WTC11 (cell line): ENCODE data around the gene RFC5. TPM values are rescaled to one million over a fixed set of nuclear protein-coding genes. Genes with fewer than 3 reads are reported as not detected.

Experiments used
- ATAC-seq: fragments of 200-7000 bp; cut with Tn5 transposase; 2 replicates; pipeline ENCODE4 v1.10.0; 2021; ENCODE audit warnings: mild to moderate bottlenecking, moderate library complexity
- CTCF ChIA-PET: fragments of 300-600 bp; sonication (Branson Sonifier 250); formaldehyde crosslinking; loops from one replicate; lab custom pipeline; 2021; ENCODE audit warnings: antibody characterized with exemption; lab: Charles Lee
- POLR2A ChIA-PET: fragments of 350-600 bp; sonication (Branson Sonifier 250); formaldehyde crosslinking; loops from one replicate; lab custom pipeline; 2021; ENCODE audit warnings: antibody characterized with exemption; lab: Charles Lee
- DNase-seq: peaks from one replicate; pipeline ENCODE4 v3.0.0; 2021; ENCODE audit warnings: low spot score
- H3K27ac Mint-ChIP-seq: 2 replicates; pipeline ENCODE4 v1.8.0; 2021; ENCODE audit warnings: mixed read lengths
- H3K27me3 Mint-ChIP-seq: 2 replicates; pipeline ENCODE4 v1.8.0; 2021; ENCODE audit warnings: low read depth, mild to moderate bottlenecking, moderate library complexity, mixed read lengths
- H3K36me3 Mint-ChIP-seq: 2 replicates; pipeline ENCODE4 v1.8.0; 2021; ENCODE audit warnings: mixed read lengths
- H3K4me1 Mint-ChIP-seq: 2 replicates; pipeline ENCODE4 v1.8.0; 2022; ENCODE audit warnings: mixed read lengths
- H3K4me3 Mint-ChIP-seq: 2 replicates; pipeline ENCODE4 v1.8.0; 2021; ENCODE audit warnings: mild to moderate bottlenecking, moderate library complexity, mixed read lengths
- H3K9me3 Mint-ChIP-seq: 2 replicates; pipeline ENCODE4 v1.8.0; 2021; ENCODE audit warnings: mixed read lengths
- ATF2 ChIP-seq: sonication (generic); formaldehyde crosslinking; IDR thresholded peaks from 2 replicates; pipeline ENCODE4 v1.8.1; 2022; ENCODE audit warnings: low read depth, missing genetic modification reagents, borderline replicate concordance
- ATF3 ChIP-seq: sonication (generic); formaldehyde crosslinking; conservative IDR thresholded peaks from 2 replicates; pipeline ENCODE4 v1.8.1; 2022; ENCODE audit warnings: mild to moderate bottlenecking, missing genetic modification reagents
- ESRRA ChIP-seq: sonication (generic); formaldehyde crosslinking; IDR thresholded peaks from 2 replicates; pipeline ENCODE4 v1.8.1; 2022; ENCODE audit warnings: mild to moderate bottlenecking, missing genetic modification reagents, borderline replicate concordance
- FOXJ3 ChIP-seq: sonication (generic); formaldehyde crosslinking; IDR thresholded peaks from 2 replicates; pipeline ENCODE4 v1.9.0; 2021; ENCODE audit warnings: missing genetic modification reagents, mild to moderate bottlenecking, borderline replicate concordance
- FOXP1 ChIP-seq: sonication (generic); formaldehyde crosslinking; IDR thresholded peaks from 2 replicates; pipeline ENCODE4 v1.8.0; 2022; ENCODE audit warnings: missing genetic modification reagents, mild to moderate bottlenecking, moderate library complexity, borderline replicate concordance
- IRF2 ChIP-seq: sonication (generic); formaldehyde crosslinking; IDR thresholded peaks from 2 replicates; pipeline ENCODE4 v1.8.0; 2022; ENCODE audit warnings: low read depth, missing genetic modification reagents, borderline replicate concordance
- MYBL2 ChIP-seq: sonication (generic); formaldehyde crosslinking; IDR thresholded peaks from 2 replicates; pipeline ENCODE4 v1.8.1; 2023; ENCODE audit warnings: mild to moderate bottlenecking, moderate library complexity, missing genetic modification reagents
- NFYB ChIP-seq: sonication (generic); formaldehyde crosslinking; conservative IDR thresholded peaks from 2 replicates; pipeline ENCODE4 v1.8.0; 2022; ENCODE audit warnings: low read depth, missing genetic modification reagents
- PREB ChIP-seq: sonication (generic); formaldehyde crosslinking; IDR thresholded peaks from 2 replicates; pipeline ENCODE4 v1.8.1; 2022; ENCODE audit warnings: mild to moderate bottlenecking, missing genetic modification reagents, moderate library complexity, borderline replicate concordance
- RORB ChIP-seq: fragments of 250-450 bp; sonication (Bioruptor Pico); IDR thresholded peaks from 2 replicates; pipeline ENCODE4 v1.9.0; 2021; ENCODE audit warnings: mild to moderate bottlenecking
- STAT6 ChIP-seq: sonication (generic); formaldehyde crosslinking; conservative IDR thresholded peaks from 2 replicates; pipeline ENCODE4 v1.8.1; 2023; ENCODE audit warnings: mild to moderate bottlenecking, low read depth, missing genetic modification reagents, moderate library complexity
- TCF7 ChIP-seq: sonication (generic); formaldehyde crosslinking; IDR thresholded peaks from 2 replicates; pipeline ENCODE4 v1.8.0; 2022; ENCODE audit warnings: mild to moderate bottlenecking, low read depth, missing genetic modification reagents, moderate library complexity
- TEAD4 ChIP-seq: sonication (generic); formaldehyde crosslinking; IDR thresholded peaks from 2 replicates; pipeline ENCODE4 v1.8.0; 2022; ENCODE audit warnings: mild to moderate bottlenecking, missing genetic modification reagents
- USF2 ChIP-seq: sonication (generic); formaldehyde crosslinking; IDR thresholded peaks from 2 replicates; pipeline ENCODE4 v1.8.1; 2023; ENCODE audit warnings: mild to moderate bottlenecking, missing genetic modification reagents, moderate library complexity
- ZBTB21 ChIP-seq: sonication (generic); formaldehyde crosslinking; IDR thresholded peaks from 2 replicates; pipeline ENCODE4 v1.8.1; 2023; ENCODE audit warnings: mild to moderate bottlenecking, missing genetic modification reagents, borderline replicate concordance
- ZNF121 ChIP-seq: sonication (generic); formaldehyde crosslinking; IDR thresholded peaks from 2 replicates; pipeline ENCODE4 v1.8.0; 2023; ENCODE audit warnings: missing genetic modification reagents
- ZNF219 ChIP-seq: sonication (generic); formaldehyde crosslinking; IDR thresholded peaks from 2 replicates; pipeline ENCODE4 v1.8.0; 2023; ENCODE audit warnings: missing genetic modification reagents, mild to moderate bottlenecking, borderline replicate concordance
- ZNF232 ChIP-seq: sonication (generic); formaldehyde crosslinking; IDR thresholded peaks from 2 replicates; pipeline ENCODE4 v1.8.0; 2022; ENCODE audit warnings: mild to moderate bottlenecking, missing genetic modification reagents
- ZNF281 ChIP-seq: sonication (generic); formaldehyde crosslinking; IDR thresholded peaks from 2 replicates; pipeline ENCODE4 v1.8.0; 2023; ENCODE audit warnings: mild to moderate bottlenecking, missing genetic modification reagents
- ZNF425 ChIP-seq: fragments of 250-450 bp; sonication (Bioruptor Pico); conservative IDR thresholded peaks from 2 replicates; pipeline ENCODE4 v1.9.0; 2021; ENCODE audit warnings: mild to moderate bottlenecking
- ZSCAN18 ChIP-seq: fragments of 250-450 bp; sonication (Bioruptor Pico); IDR thresholded peaks from 2 replicates; pipeline ENCODE4 v2.1.2; 2022; ENCODE audit warnings: mild to moderate bottlenecking, moderate library complexity
- total RNA-seq: library from RNA; stranded (reverse); gene quantifications from 3 replicates; pipeline ENCODE4 v1.2.3, GENCODE V29; 2021

The RFC5 gene
- total RNA-seq, 1 experiment from 2014 or later: 35.2 TPM

GRCh38 chr12:118044075-118044474 lies 27.6 kb downstream of the RFC5 start:
- no peak for ATAC-seq
- H3K4me1 Mint-ChIP-seq: no peaks in the 10 kb centered on the region
- H3K4me3 Mint-ChIP-seq: no peak overlapping the region
- H3K27ac Mint-ChIP-seq: peak overlapping the region; percentile 74; the same call in 1 of the 2 replicates
- DNase-seq: no peak
- peaks cover 60% of the 10 kb centered on the region for H3K36me3 Mint-ChIP-seq
- no peaks in the 10 kb centered on the region for H3K9me3 Mint-ChIP-seq
- TF ChIP-seq TEAD4: no peak
- TF ChIP-seq PREB (CRISPR knock-in tag): no peak
- no peak for TF ChIP-seq ZNF232 (CRISPR knock-in tag)
- no peak for TF ChIP-seq ZNF281
- no peak for TF ChIP-seq ATF3 (CRISPR knock-in tag)
- no peak for TF ChIP-seq FOXP1 (CRISPR knock-in tag)
- no peak for TF ChIP-seq USF2 (CRISPR knock-in tag)
- TF ChIP-seq ZBTB21 (CRISPR knock-in tag): no peak
- no peak for TF ChIP-seq FOXJ3 (CRISPR knock-in tag)
- TF ChIP-seq ZNF219: no peak
- TF ChIP-seq MYBL2: no peak
- TF ChIP-seq IRF2 (CRISPR knock-in tag): no peak
- TF ChIP-seq ESRRA (CRISPR knock-in tag): no peak
- no peak for TF ChIP-seq RORB
- H3K27me3 Mint-ChIP-seq: no peaks in the 10 kb centered on the region
- ChIA-PET CTCF (interaction anchor here (1.0 to 1.1 kb wide), 2 partner anchors 9 to 11 kb away, joined by 3 read pairs; no protein-coding TSS in a partner anchor), POLR2A (no interaction called here)

- Mint-ChIP-seq H3K4me1 (no peaks in the 10 kb centered on the region), H3K4me3 (no peak overlapping the region), H3K9me3 (no peaks in the 10 kb centered on the region), H3K27me3 (no peaks in the 10 kb centered on the region), H3K27ac (peak overlapping the region; percentile 74), H3K36me3 (peaks cover 61% of the 10 kb centered on the region)
- no peak for ATAC-seq
- ChIA-PET POLR2A (no interaction called here), CTCF (interaction anchor here (1.1 kb wide), 1 partner anchor 10 kb away, joined by 3 read pairs; no protein-coding TSS in a partner anchor)
- DNase-seq: no peak
- TF ChIP-seq PREB (CRISPR knock-in tag) (no peak), ZNF219 (no peak), ATF2 (no peak), ZSCAN18 (no peak), ZNF425 (no peak), ZNF121 (CRISPR knock-in tag) (no peak), STAT6 (CRISPR knock-in tag) (no peak), TCF7 (CRISPR knock-in tag) (no peak), NFYB (CRISPR knock-in tag) (no peak)
Observed at GRCh38 chr12:118044577-118044976, 28.1 kb downstream of the RFC5 start.
